ENCODE results near the gene CIC.

CIC gene

DNA sequence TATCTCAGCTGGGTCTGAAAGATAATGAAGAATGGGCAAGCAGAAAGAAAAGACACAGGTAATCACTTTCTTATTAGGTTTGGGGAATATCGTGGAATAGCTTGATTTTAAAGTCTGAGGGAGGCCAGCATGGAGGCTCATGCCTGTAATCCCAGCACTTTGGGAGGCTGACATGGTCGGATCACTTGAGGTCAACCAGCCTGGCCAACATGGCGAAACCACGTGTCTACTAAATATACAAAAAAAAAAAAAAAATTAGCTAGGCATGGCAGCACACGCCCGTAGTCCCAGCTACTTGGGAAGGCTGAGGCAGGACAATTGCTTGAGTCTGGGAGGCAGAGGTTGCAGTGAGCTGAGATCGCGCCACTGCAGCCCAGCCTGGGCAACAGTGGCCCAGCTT, 34.8 kb downstream of the CIC start:
- TF ChIP-seq SIN3A (IDR thresholded peaks at IDR 0.05; ENCODE audit: borderline replicate concordance, insufficient read depth, low read length) (no peak), FOXP2 (optimal IDR thresholded peaks at IDR 0.05; ENCODE audit: borderline replicate concordance, extremely low read depth, extremely low read length, insufficient read depth) (no peak), TAF1 (IDR thresholded peaks at IDR 0.05; ENCODE audit: borderline replicate concordance, insufficient read depth, low read length) (no peak), POLR2AphosphoS5 (IDR thresholded peaks at IDR 0.05; ENCODE audit: low read depth, low read length) (no peak)
- TF ChIP-seq, protein P1, sequence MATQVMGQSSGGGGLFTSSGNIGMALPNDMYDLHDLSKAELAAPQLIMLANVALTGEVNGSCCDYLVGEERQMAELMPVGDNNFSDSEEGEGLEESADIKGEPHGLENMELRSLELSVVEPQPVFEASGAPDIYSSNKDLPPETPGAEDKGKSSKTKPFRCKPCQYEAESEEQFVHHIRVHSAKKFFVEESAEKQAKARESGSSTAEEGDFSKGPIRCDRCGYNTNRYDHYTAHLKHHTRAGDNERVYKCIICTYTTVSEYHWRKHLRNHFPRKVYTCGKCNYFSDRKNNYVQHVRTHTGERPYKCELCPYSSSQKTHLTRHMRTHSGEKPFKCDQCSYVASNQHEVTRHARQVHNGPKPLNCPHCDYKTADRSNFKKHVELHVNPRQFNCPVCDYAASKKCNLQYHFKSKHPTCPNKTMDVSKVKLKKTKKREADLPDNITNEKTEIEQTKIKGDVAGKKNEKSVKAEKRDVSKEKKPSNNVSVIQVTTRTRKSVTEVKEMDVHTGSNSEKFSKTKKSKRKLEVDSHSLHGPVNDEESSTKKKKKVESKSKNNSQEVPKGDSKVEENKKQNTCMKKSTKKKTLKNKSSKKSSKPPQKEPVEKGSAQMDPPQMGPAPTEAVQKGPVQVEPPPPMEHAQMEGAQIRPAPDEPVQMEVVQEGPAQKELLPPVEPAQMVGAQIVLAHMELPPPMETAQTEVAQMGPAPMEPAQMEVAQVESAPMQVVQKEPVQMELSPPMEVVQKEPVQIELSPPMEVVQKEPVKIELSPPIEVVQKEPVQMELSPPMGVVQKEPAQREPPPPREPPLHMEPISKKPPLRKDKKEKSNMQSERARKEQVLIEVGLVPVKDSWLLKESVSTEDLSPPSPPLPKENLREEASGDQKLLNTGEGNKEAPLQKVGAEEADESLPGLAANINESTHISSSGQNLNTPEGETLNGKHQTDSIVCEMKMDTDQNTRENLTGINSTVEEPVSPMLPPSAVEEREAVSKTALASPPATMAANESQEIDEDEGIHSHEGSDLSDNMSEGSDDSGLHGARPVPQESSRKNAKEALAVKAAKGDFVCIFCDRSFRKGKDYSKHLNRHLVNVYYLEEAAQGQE (IDR thresholded peaks at IDR 0.05; ENCODE audit: insufficient read depth in 1 of 2, low read depth in 2 of 2, low read length in 2 of 2): no peak

DNA sequence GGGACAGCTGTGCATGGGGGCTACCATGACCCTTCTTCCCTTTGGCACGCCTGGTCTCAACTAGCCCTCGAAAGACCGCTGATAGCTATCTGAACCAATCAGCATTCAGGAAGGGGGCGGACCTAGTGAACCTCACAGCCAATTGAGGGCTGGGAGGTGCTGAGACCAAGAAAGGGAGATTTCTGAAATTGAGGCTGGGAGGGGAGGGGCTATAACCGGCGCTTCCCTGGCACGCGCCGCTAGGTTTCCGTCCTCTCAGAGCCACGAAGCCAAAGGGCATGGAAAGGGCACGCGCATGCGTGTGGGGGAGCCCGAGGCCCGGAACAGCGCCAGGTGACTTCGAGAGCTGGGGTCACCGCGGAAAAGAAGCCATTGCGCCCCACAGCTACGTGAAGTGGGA, 37.6 kb downstream of the CIC start:
- TF ChIP-seq POLR2AphosphoS5 (IDR thresholded peaks at IDR 0.05; ENCODE audit: low read depth, low read length): no peak

DNA sequence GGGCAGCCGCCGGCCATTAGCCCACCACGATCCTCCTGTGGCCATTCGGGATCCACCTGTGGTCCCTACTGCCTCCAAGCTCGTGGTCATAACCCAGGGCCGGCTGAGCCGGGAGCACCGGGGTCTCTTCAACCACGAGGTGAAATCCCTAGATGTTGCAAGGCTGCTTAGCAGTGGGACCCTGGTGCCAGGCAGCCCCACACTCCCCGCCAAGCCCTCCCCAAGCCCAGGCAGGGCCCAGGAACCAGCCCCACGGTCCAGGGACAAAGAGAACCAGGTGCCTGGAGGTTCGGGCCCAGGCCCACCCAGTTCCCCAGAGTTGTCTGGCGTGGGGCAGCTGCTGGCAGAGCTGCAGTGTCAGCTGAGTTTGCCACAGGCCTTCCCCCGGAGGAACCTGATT, 40.6 kb downstream of the CIC start:
- TF ChIP-seq POLR2AphosphoS5 (IDR thresholded peaks at IDR 0.05; ENCODE audit: low read depth, low read length) (no peak), FOXP2 (optimal IDR thresholded peaks at IDR 0.05; ENCODE audit: borderline replicate concordance, extremely low read depth, extremely low read length, insufficient read depth) (no peak), TAF1 (IDR thresholded peaks at IDR 0.05; ENCODE audit: borderline replicate concordance, insufficient read depth, low read length) (no peak), SIN3A (IDR thresholded peaks at IDR 0.05; ENCODE audit: borderline replicate concordance, insufficient read depth, low read length) (no peak)
- TF ChIP-seq, protein P1 (IDR thresholded peaks at IDR 0.05; ENCODE audit: insufficient read depth in 1 of 2, low read depth in 2 of 2, low read length in 2 of 2): no peak

DNA sequence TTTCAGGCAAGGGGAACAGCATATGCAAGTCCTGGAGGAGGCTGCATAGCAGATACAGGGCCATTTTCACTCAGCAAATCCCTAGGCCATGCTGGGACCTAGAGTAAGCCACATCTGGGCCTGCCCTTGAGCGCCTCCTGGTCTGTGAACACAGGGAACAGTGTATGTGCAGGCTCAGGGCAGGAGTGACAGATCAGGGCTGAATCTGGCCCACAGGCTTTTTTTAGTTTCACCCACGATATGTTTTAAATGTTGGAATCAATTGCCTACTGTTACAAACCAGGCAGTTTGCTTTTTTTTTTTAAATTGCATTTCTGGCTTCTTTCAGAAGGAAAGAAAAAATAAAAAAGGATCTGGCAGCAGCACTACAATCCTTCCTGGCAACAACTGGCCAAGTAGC, 42.6 kb downstream of the CIC start:
- TF ChIP-seq FOXP2 (optimal IDR thresholded peaks at IDR 0.05; ENCODE audit: borderline replicate concordance, extremely low read depth, extremely low read length, insufficient read depth) (no peak), POLR2AphosphoS5 (IDR thresholded peaks at IDR 0.05; ENCODE audit: low read depth, low read length) (no peak)
- TF ChIP-seq, protein P1 (IDR thresholded peaks at IDR 0.05; ENCODE audit: insufficient read depth in 1 of 2, low read depth in 2 of 2, low read length in 2 of 2): no peak

DNA sequence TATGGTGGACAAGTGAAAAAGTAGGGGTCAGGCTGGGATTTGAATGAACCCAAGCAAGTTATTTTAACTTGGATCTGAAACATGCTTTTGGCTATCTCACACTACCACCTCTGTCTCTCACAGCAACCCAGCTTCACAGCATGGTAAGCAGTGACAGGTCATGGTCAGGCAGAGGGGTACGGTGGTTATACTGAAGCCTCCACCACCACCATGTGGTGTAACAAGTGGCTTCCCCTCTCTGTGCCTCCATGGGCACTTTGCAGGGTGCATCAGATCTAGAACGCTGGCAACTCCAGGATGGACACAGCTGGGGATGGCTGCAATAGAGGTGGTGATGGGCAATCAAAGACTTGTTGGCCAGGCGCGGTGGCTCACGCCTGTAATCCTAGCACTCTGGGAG, 43.3 kb downstream of the CIC start:
- TF ChIP-seq, protein P1 (IDR thresholded peaks at IDR 0.05; ENCODE audit: insufficient read depth in 1 of 2, low read depth in 2 of 2, low read length in 2 of 2): no peak
- TF ChIP-seq TAF1 (IDR thresholded peaks at IDR 0.05; ENCODE audit: borderline replicate concordance, insufficient read depth, low read length) (no peak), POLR2AphosphoS5 (IDR thresholded peaks at IDR 0.05; ENCODE audit: low read depth, low read length) (no peak), FOXP2 (optimal IDR thresholded peaks at IDR 0.05; ENCODE audit: borderline replicate concordance, extremely low read depth, extremely low read length, insufficient read depth) (no peak), SIN3A (IDR thresholded peaks at IDR 0.05; ENCODE audit: borderline replicate concordance, insufficient read depth, low read length) (no peak)
